CD8-positive, alpha-beta memory T cell (primary cell): ENCODE measurements around the gene GPR63. TPM values are rescaled to one million over a fixed set of nuclear protein-coding genes. Genes with fewer than 3 reads are reported as not detected.

ENCODE experiments used
- CTCF ChIA-PET: fragments of 350-600 bp; sonication (Branson Sonifier 250); formaldehyde crosslinking; loops from one replicate; lab custom pipeline; 2021; ENCODE audit warnings: antibody characterized with exemption; lab: Charles Lee
- POLR2A ChIA-PET: fragments of 350-600 bp; sonication (Branson Sonifier 250); formaldehyde crosslinking; loops from one replicate; lab custom pipeline; 2021; ENCODE audit warnings: antibody characterized with exemption; lab: Charles Lee
- DNase-seq, 5 donors: peaks; one replicate each; pipeline versions ENCODE4 v3.0.0 to v3.0.0-alpha.2; 2020 to 2022; ENCODE audit warnings: mixed read lengths in 1 of 5
- H3K27ac ChIP-seq: one replicate; pipeline ENCODE4 v1.7.0; 2013; ENCODE audit warnings: low read depth, mild to moderate bottlenecking, low read length, moderate library complexity
- H3K27me3 ChIP-seq: 2 replicates; pipeline ENCODE4 v1.7.0; 2013; ENCODE audit warnings: low read length, mild to moderate bottlenecking; ENCODE audit not compliant: insufficient read depth, poor library complexity, severe bottlenecking
- H3K36me3 ChIP-seq: 2 replicates; pipeline ENCODE4 v1.7.0; 2013; ENCODE audit warnings: mild to moderate bottlenecking, low read length, moderate library complexity; ENCODE audit not compliant: insufficient read depth
- H3K4me1 ChIP-seq: 2 replicates; pipeline ENCODE4 v1.7.0; 2013; ENCODE audit warnings: mild to moderate bottlenecking, low read length, moderate library complexity; ENCODE audit not compliant: insufficient read depth
- H3K4me3 ChIP-seq: 2 replicates; pipeline ENCODE4 v1.7.0; 2013; ENCODE audit warnings: mild to moderate bottlenecking, low read length
- H3K9me3 ChIP-seq: 2 replicates; pipeline ENCODE4 v1.7.0; 2013; ENCODE audit warnings: mild to moderate bottlenecking, low read length
- H3K27ac Mint-ChIP-seq, 8 donors: one replicate each; pipeline ENCODE4 v1.8.0; 2020 to 2021; ENCODE audit warnings: mixed read lengths in 8 of 8, mild to moderate bottlenecking in 6 of 8, inconsistent platforms in 3 of 8, moderate library complexity in 3 of 8
- H3K27me3 Mint-ChIP-seq, 2 donors: one replicate each; pipeline ENCODE4 v1.8.0; 2020 to 2021; ENCODE audit warnings: mixed read lengths in 2 of 2, mild to moderate bottlenecking in 1 of 2, moderate library complexity in 1 of 2
- H3K36me3 Mint-ChIP-seq, 3 donors: one replicate each; pipeline ENCODE4 v1.8.0; 2020 to 2021; ENCODE audit warnings: mixed read lengths in 3 of 3, inconsistent platforms in 1 of 3, mild to moderate bottlenecking in 1 of 3
- H3K4me1 Mint-ChIP-seq, 3 donors: one replicate each; pipeline ENCODE4 v1.8.0; 2020 to 2021; ENCODE audit warnings: mixed read lengths in 3 of 3, inconsistent platforms in 1 of 3, mild to moderate bottlenecking in 1 of 3
- H3K4me3 Mint-ChIP-seq, 7 donors: one replicate each; pipeline ENCODE4 v1.8.0; 2020 to 2021; ENCODE audit warnings: mixed read lengths in 7 of 7, mild to moderate bottlenecking in 6 of 7, moderate library complexity in 4 of 7, inconsistent platforms in 2 of 7
- H3K9me3 Mint-ChIP-seq, 5 donors: one replicate each; pipeline ENCODE4 v1.8.0; 2020 to 2022; ENCODE audit warnings: mixed read lengths in 5 of 5, mild to moderate bottlenecking in 3 of 5, moderate library complexity in 2 of 5, inconsistent platforms in 1 of 5
- polyA plus RNA-seq: library from polyadenylated mRNA; unstranded; fragments of 300-500 nt; fragmentation: Illumina TruSeq; gene quantifications from one replicate; pipeline ENCODE4 v1.2.3, GENCODE V29; 2021
- total RNA-seq, 2 experiments: library from RNA; stranded (reverse); gene quantifications; one replicate each; pipeline ENCODE4 v1.2.3, GENCODE V29; 2021

Gene GPR63
- total and polyA plus RNA-seq, 3 experiments from 2014 or later: 0.12 to 1.6 (median 1.5) TPM

DNA sequence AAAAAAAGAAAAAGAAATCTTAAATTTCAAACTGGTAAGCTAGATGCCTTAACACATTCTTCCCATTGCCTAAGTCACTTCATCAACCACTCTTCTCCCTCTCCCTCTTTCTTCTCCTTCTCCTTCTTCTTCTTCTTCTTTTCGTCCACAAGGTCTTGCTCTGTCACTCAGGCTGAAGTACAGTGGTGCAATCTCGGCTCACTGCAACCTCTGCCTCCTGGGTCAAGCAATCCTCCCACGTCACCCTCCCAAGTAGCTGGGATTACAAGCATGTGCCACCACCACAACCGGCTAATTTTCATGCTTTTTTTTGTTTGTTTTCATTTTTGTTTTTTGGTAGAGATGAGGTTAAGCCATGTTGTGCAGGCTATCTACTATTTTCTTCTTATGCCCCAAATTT is 60.2 kb downstream of the GPR63 start:
- Mint-ChIP-seq H3K9me3 (no peaks in the 10 kb centered on the region), H3K4me1 (no peaks in the 10 kb centered on the region), H3K27ac (no peak overlapping the region), H3K36me3 (no peaks in the 10 kb centered on the region), H3K4me3 (no peak overlapping the region), H3K27me3 (peaks cover 4 to 18% of the 10 kb centered on the region in 2 donors)
- no peaks in the 10 kb centered on the region for H3K4me1 ChIP-seq
- H3K36me3 ChIP-seq: no peaks in the 10 kb centered on the region
- DNase-seq: no peak
- no peaks in the 10 kb centered on the region for H3K9me3 ChIP-seq
- H3K27me3 ChIP-seq: peaks cover 3% of the 10 kb centered on the region
- ChIA-PET CTCF (no interaction called here), POLR2A (no interaction called here)
- no peak overlapping the region for H3K4me3 ChIP-seq
- H3K27ac ChIP-seq: no peak overlapping the region

DNA sequence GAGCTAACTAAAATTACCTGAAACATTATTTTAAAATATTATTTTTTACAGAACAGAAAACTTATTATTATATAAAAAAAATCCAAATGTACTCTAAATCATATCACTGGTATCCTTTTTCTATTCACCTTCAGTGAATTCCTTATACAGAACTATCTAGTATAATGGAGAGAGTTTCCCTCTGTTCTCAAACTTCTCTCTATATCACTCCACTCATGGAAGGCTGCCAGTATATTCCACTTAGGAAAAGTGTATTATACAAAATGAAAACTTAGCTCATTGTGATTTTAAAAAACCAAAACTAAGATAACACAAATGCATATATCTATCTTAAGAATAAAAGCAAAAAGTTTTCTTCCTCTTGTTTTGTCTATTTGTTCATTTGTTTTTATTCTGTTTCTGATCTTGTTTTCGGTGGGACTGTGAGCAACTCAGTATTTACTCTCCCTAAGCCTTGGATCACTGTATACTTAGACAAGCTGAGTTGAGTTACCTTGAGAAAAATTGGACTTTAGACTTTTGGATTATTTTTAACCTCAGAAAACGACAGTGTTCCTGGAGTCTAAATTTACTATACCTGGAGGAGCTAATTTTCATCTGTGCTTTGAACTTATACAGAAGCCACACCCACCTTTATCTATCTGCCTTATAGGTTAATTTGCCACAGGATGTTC is 61.4 kb downstream of the GPR63 start:
- Histone ChIP-seq H3K4me1 (no peaks in the 10 kb centered on the region), H3K36me3 (no peaks in the 10 kb centered on the region), H3K27me3 (peaks cover 3% of the 10 kb centered on the region), H3K27ac (no peak overlapping the region), H3K4me3 (no peak overlapping the region), H3K9me3 (no peaks in the 10 kb centered on the region)
- H3K9me3 Mint-ChIP-seq: peaks cover 0 to 4% (median 2%) of the 10 kb centered on the region in 5 donors
- H3K4me1 Mint-ChIP-seq: no peaks in the 10 kb centered on the region
- no peak overlapping the region for H3K4me3 Mint-ChIP-seq
- CTCF ChIA-PET: no interaction called here
- no peak for DNase-seq
- H3K27ac Mint-ChIP-seq: peak overlapping the region in 1 of 8 donors; percentile 39
- peaks cover 1 to 19% of the 10 kb centered on the region in 2 donors for H3K27me3 Mint-ChIP-seq
- no peaks in the 10 kb centered on the region for H3K36me3 Mint-ChIP-seq
- POLR2A ChIA-PET: no interaction called here

DNA sequence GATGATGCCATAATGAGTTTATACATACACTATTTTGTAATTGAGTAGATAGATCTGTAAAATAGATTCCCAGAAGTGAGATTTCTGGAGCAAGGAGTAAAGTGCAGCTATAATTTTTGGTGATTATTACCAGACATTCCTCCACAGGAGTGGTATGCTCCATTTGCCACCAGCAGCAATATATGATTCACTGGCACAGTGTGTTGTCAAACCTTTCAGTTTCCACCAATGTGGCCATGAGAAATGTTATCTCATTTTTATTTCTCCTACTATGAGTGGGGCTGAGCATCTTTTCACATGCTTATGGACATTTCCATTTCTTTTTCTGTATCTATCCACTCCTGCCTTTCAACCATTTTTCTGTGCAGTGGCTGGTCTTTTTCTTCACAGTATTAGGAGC is 70.5 kb downstream of the GPR63 start:
- DNase-seq: no peak
- Mint-ChIP-seq H3K4me1 (no peaks in the 10 kb centered on the region), H3K27me3 (peaks cover 3 to 43% of the 10 kb centered on the region in 2 donors), H3K36me3 (peaks cover 0 to 5% (median 3%) of the 10 kb centered on the region in 3 donors), H3K9me3 (peaks cover 5 to 10% (median 7%) of the 10 kb centered on the region in 5 donors), H3K27ac (peak overlapping the region in 1 of 8 donors; percentile 48), H3K4me3 (no peak overlapping the region)
- Histone ChIP-seq H3K27ac (no peak overlapping the region), H3K27me3 (no peaks in the 10 kb centered on the region), H3K4me1 (no peaks in the 10 kb centered on the region), H3K9me3 (no peaks in the 10 kb centered on the region), H3K36me3 (no peaks in the 10 kb centered on the region), H3K4me3 (no peak overlapping the region)
- POLR2A ChIA-PET: no interaction called here
- CTCF ChIA-PET: no interaction called here

DNA sequence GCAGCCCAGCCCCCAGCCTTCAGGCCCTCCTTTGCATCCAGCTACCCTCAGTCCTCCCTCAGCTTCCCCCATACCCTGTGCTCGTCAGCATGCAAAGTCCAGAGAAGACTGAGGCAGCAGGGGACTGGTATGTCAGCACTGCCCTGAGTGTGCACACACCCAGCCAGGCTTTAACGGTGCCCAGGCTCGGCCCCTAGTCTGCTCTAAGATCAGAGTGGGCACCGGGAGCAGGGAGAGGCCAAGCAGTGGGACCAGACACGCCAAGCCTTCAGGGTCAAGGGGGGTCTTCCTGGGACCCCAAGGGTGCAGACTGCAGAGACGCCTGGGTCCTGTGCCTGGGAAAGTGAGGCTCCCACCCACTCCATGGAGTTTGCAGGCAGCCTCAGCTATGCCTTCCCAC is 74.7 kb downstream of the GPR63 start:
- Mint-ChIP-seq H3K27me3 (peaks cover 4 to 17% of the 10 kb centered on the region in 2 donors), H3K27ac (no peak overlapping the region), H3K9me3 (peaks cover 0 to 3% (median 0%) of the 10 kb centered on the region in 5 donors), H3K4me1 (no peaks in the 10 kb centered on the region), H3K36me3 (no peaks in the 10 kb centered on the region), H3K4me3 (no peak overlapping the region)
- Histone ChIP-seq H3K4me3 (no peak overlapping the region), H3K27me3 (no peaks in the 10 kb centered on the region), H3K27ac (no peak overlapping the region), H3K9me3 (no peaks in the 10 kb centered on the region), H3K4me1 (no peaks in the 10 kb centered on the region), H3K36me3 (no peaks in the 10 kb centered on the region)
- POLR2A ChIA-PET: no interaction called here
- CTCF ChIA-PET: no interaction called here
- no peak for DNase-seq

DNA sequence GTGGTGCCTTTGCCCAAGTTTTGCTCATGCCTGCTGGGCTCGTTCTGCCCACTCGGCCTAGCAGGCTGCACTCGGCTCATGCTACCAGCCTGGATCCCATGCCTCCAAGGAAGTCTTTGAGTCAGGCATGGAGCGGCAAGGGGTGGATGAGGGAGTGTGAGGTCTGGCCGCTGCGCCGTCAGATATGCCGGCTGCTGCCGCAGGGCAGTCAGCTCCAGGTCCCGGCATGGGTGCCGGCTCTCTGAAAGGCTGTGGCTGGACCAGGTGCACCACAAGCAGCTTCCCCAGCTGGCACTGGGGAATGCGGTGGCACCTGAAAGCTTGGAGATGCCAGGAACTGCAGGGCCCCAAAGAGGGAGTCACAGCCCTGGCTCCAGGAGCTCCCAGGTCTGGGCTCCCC is 75.5 kb downstream of the GPR63 start:
- no peaks in the 10 kb centered on the region for H3K27me3 ChIP-seq
- H3K4me1 Mint-ChIP-seq: no peaks in the 10 kb centered on the region
- H3K9me3 ChIP-seq: no peaks in the 10 kb centered on the region
- POLR2A ChIA-PET: no interaction called here
- peaks cover 4 to 12% of the 10 kb centered on the region in 2 donors for H3K27me3 Mint-ChIP-seq
- H3K4me3 Mint-ChIP-seq: no peak overlapping the region
- H3K27ac ChIP-seq: no peak overlapping the region
- no peak for DNase-seq
- no peaks in the 10 kb centered on the region for H3K36me3 ChIP-seq
- H3K36me3 Mint-ChIP-seq: no peaks in the 10 kb centered on the region
- no peak overlapping the region for H3K27ac Mint-ChIP-seq
- H3K4me3 ChIP-seq: no peak overlapping the region
- CTCF ChIA-PET: no interaction called here
- no peaks in the 10 kb centered on the region for H3K9me3 Mint-ChIP-seq
- H3K4me1 ChIP-seq: no peaks in the 10 kb centered on the region

DNA sequence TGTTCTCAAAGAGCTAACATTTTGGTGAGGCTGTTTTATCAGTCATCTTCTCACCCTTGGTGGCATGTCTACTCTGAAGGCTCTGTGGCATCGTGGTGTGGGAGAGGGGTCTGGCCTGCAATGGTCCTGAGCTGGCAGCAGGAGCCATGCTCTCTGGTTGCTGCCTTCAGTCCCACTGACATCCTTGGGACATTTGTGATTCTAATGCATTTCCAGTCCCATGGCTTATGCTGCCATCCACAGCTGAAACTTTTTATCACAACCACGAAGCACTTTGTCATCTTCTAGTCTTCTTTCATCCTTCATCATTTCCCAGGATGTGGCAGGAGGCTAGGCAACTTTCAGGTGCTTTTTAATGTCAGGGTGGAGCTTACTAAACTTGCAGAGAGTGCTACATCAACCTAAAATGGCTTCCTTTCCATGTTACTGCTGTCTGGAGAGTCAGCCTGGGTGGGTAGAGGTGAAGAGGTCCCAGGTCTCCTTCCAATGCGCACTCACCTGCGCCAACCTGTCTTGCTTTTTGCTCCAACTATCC is 77.1 kb downstream of the GPR63 start:
- H3K4me3 Mint-ChIP-seq: no peak overlapping the region
- ChIA-PET POLR2A (no interaction called here), CTCF (no interaction called here)
- H3K36me3 Mint-ChIP-seq: no peaks in the 10 kb centered on the region
- Histone ChIP-seq H3K27ac (no peak overlapping the region), H3K27me3 (no peaks in the 10 kb centered on the region), H3K4me3 (no peak overlapping the region), H3K9me3 (no peaks in the 10 kb centered on the region), H3K4me1 (no peaks in the 10 kb centered on the region), H3K36me3 (no peaks in the 10 kb centered on the region)
- no peaks in the 10 kb centered on the region for H3K9me3 Mint-ChIP-seq
- H3K4me1 Mint-ChIP-seq: no peaks in the 10 kb centered on the region
- no peak for DNase-seq
- no peak overlapping the region for H3K27ac Mint-ChIP-seq
- peaks cover 4 to 9% of the 10 kb centered on the region in 2 donors for H3K27me3 Mint-ChIP-seq

DNA sequence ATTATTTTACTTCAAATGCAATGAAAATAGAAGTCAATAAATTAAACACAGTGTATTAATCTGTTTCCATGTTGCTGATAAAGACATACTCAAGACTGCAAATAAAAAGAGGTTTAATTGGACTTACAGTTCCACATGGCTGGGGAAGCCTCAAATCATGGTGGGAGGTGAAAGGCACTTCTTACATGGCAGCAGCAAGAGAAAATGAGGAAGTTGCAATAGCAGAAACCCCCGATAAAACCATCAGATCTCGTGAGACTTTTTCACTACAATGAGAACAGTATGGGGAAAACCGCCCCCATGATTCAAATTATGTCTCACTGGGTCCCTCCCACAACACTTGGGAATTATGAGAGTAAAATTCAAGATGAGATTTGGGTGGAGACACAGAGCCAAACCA is 82.2 kb downstream of the GPR63 start:
- Mint-ChIP-seq H3K9me3 (no peaks in the 10 kb centered on the region), H3K4me1 (no peaks in the 10 kb centered on the region), H3K4me3 (no peak overlapping the region), H3K27ac (no peak overlapping the region), H3K36me3 (no peaks in the 10 kb centered on the region), H3K27me3 (peaks cover 8 to 21% of the 10 kb centered on the region in 2 donors)
- Histone ChIP-seq H3K4me3 (no peak overlapping the region), H3K27ac (no peak overlapping the region), H3K9me3 (no peaks in the 10 kb centered on the region), H3K27me3 (no peaks in the 10 kb centered on the region), H3K36me3 (no peaks in the 10 kb centered on the region), H3K4me1 (no peaks in the 10 kb centered on the region)
- ChIA-PET CTCF (no interaction called here), POLR2A (no interaction called here)
- DNase-seq: no peak

DNA sequence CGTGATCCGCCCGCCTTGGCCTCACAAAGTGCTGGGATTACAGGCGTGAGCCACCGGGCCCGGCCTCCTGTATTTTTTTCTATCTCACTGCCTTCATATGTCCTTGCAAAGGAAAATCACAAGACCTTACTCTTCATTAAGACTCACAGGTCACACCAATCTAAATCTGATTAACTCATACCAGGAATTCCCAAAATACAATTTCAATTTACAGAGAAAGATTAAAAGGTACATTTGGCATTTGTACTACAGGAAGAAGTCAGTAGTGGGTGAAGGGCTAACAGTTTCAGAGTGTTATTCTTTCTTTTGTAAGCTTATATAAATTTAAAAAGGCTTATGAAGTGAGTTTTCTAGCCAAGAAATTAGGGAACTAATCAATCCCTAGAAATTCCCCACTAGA is 87.4 kb downstream of the GPR63 start:
- H3K4me1 ChIP-seq: no peaks in the 10 kb centered on the region
- no peaks in the 10 kb centered on the region for H3K9me3 Mint-ChIP-seq
- H3K36me3 ChIP-seq: no peaks in the 10 kb centered on the region
- no peak overlapping the region for H3K27ac Mint-ChIP-seq
- no peaks in the 10 kb centered on the region for H3K36me3 Mint-ChIP-seq
- no peak overlapping the region for H3K4me3 ChIP-seq
- peaks cover 7 to 20% of the 10 kb centered on the region in 2 donors for H3K27me3 Mint-ChIP-seq
- ChIA-PET POLR2A (no interaction called here), CTCF (no interaction called here)
- H3K27me3 ChIP-seq: no peaks in the 10 kb centered on the region
- no peaks in the 10 kb centered on the region for H3K9me3 ChIP-seq
- no peak for DNase-seq
- H3K4me1 Mint-ChIP-seq: no peaks in the 10 kb centered on the region
- H3K4me3 Mint-ChIP-seq: no peak overlapping the region
- no peak overlapping the region for H3K27ac ChIP-seq
